Measurements from ENCODE around the gene WBP2NL. TPM values are rescaled to one million over a fixed set of nuclear protein-coding genes. Genes with fewer than 3 reads are reported as not detected.

WBP2NL gene
- total and polyA plus RNA-seq, 4 donors = 0.12 to 0.50 (median 0.25) TPM

- Histone ChIP-seq H3K4me1 (ENCODE audit: control insufficient read depth in 4 of 4, insufficient read depth in 4 of 4, low read length in 3 of 4) (peaks cover 5 to 41% (median 34%) of the 10 kb centered on the region in 4 donors), H3K27ac (ENCODE audit: low read depth in 1 of 2, low read length in 2 of 2) (peak overlapping the region in 1 of 2 donors; percentile 66), H3K27me3 (ENCODE audit: control insufficient read depth in 4 of 4, insufficient read depth in 4 of 4, low read length in 3 of 4) (no peaks in the 10 kb centered on the region), H3K36me3 (ENCODE audit: control insufficient read depth in 4 of 4, insufficient read depth in 3 of 4, low read depth in 1 of 4, low read length in 3 of 4) (peaks cover 2 to 29% (median 10%) of the 10 kb centered on the region in 4 donors), H3K4me3 (ENCODE audit: low read depth in 1 of 3, low read length in 3 of 3) (no peak overlapping the region), H3K9me3 (ENCODE audit: control insufficient read depth in 4 of 4, low read length in 3 of 4) (no peaks in the 10 kb centered on the region), H3K9ac (ENCODE audit: low read depth in 1 of 2, low read length in 2 of 2) (no peak overlapping the region)
- DNase-seq (ENCODE audit: low spot score) = no peak
- 77% methylated on average over 13 of the region's 13 CpGs for WGBS
- TF ChIP-seq HNF4G (IDR thresholded peaks at IDR 0.05) (no peak), HNF4A (conservative IDR thresholded peaks at IDR 0.05) (peak; percentile 29 to 53), GABPA (IDR thresholded peaks at IDR 0.05 in 1 of 2, conservative IDR thresholded peaks at IDR 0.05 in 1 of 2) (no peak), RXRA (IDR thresholded peaks at IDR 0.05) (no peak), JUND (IDR thresholded peaks at IDR 0.05) (no peak), REST (IDR thresholded peaks at IDR 0.05) (no peak)
- TF ChIP-seq, protein P1, sequence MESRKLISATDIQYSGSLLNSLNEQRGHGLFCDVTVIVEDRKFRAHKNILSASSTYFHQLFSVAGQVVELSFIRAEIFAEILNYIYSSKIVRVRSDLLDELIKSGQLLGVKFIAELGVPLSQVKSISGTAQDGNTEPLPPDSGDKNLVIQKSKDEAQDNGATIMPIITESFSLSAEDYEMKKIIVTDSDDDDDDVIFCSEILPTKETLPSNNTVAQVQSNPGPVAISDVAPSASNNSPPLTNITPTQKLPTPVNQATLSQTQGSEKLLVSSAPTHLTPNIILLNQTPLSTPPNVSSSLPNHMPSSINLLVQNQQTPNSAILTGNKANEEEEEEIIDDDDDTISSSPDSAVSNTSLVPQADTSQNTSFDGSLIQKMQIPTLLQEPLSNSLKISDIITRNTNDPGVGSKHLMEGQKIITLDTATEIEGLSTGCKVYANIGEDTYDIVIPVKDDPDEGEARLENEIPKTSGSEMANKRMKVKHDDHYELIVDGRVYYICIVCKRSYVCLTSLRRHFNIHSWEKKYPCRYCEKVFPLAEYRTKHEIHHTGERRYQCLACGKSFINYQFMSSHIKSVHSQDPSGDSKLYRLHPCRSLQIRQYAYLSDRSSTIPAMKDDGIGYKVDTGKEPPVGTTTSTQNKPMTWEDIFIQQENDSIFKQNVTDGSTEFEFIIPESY (IDR thresholded peaks at IDR 0.05) = no peak
Observed at GRCh38 chr22:42065438-42066125, 67.0 kb downstream of the WBP2NL start.

DNA sequence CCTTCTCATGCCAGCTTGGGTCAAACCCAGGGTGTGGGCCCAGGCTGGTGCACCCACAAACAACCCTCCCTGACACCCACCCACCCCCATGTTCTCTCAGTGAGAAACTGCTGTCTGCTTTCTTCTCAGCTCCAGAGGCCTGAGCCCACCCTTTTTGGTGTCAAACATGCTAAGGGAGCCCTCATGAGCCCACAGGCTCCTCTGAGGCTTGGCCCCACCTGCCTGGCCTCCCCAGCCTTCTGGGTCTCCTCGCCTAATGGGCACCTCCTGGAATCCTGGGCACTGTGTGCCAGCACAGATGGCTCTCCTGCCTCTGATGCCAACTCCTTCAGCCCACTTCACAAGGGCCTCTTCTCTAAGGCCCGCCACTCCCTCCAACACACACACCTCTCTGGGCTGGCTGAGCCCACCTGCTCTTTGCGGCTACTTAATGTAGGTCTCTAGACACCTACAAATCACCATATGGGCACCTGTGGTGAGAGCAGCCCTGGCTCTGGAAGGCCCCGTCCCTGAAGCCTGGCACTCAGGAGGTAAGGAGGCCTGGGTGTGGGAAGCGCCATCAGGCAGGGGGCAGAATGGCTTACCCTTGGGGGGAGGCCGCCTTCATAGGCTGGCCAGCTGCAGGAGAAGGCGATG is 67.7 kb downstream of the WBP2NL start:
- Histone ChIP-seq H3K27ac (ENCODE audit: low read depth in 1 of 2, low read length in 2 of 2) (no peak overlapping the region), H3K4me3 (ENCODE audit: low read depth in 1 of 3, low read length in 3 of 3) (no peak overlapping the region), H3K9me3 (ENCODE audit: control insufficient read depth in 4 of 4, low read length in 3 of 4) (no peaks in the 10 kb centered on the region), H3K4me1 (ENCODE audit: control insufficient read depth in 4 of 4, insufficient read depth in 4 of 4, low read length in 3 of 4) (peaks cover 5 to 46% (median 37%) of the 10 kb centered on the region in 4 donors), H3K27me3 (ENCODE audit: control insufficient read depth in 4 of 4, insufficient read depth in 4 of 4, low read length in 3 of 4) (no peaks in the 10 kb centered on the region), H3K36me3 (ENCODE audit: control insufficient read depth in 4 of 4, insufficient read depth in 3 of 4, low read depth in 1 of 4, low read length in 3 of 4) (peaks cover 1 to 24% (median 8%) of the 10 kb centered on the region in 4 donors), H3K9ac (ENCODE audit: low read depth in 1 of 2, low read length in 2 of 2) (no peak overlapping the region)
- DNase-seq (ENCODE audit: low spot score) = no peak
- 97% methylated on average over 7 of the region's 7 CpGs for WGBS
- TF ChIP-seq HNF4A (conservative IDR thresholded peaks at IDR 0.05) (no peak), HNF4G (IDR thresholded peaks at IDR 0.05) (no peak), JUND (IDR thresholded peaks at IDR 0.05) (no peak), FOXA1 (IDR thresholded peaks at IDR 0.05) (no peak), TAF1 (conservative IDR thresholded peaks at IDR 0.05) (no peak), EGR1 (IDR thresholded peaks at IDR 0.05; ENCODE audit: low read depth in 2 of 2) (no peak), FOXA2 (IDR thresholded peaks at IDR 0.05) (no peak), GABPA (IDR thresholded peaks at IDR 0.05 in 1 of 2, conservative IDR thresholded peaks at IDR 0.05 in 1 of 2) (no peak), REST (IDR thresholded peaks at IDR 0.05) (no peak), RAD21 (IDR thresholded peaks at IDR 0.05) (no peak), SP1 (IDR thresholded peaks at IDR 0.05) (no peak)
- TF ChIP-seq, protein P1 (IDR thresholded peaks at IDR 0.05) = no peak
- TF ChIP-seq, protein P2, sequence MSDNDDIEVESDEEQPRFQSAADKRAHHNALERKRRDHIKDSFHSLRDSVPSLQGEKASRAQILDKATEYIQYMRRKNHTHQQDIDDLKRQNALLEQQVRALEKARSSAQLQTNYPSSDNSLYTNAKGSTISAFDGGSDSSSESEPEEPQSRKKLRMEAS (IDR thresholded peaks at IDR 0.05) = no peak
- TF ChIP-seq, protein P3, sequence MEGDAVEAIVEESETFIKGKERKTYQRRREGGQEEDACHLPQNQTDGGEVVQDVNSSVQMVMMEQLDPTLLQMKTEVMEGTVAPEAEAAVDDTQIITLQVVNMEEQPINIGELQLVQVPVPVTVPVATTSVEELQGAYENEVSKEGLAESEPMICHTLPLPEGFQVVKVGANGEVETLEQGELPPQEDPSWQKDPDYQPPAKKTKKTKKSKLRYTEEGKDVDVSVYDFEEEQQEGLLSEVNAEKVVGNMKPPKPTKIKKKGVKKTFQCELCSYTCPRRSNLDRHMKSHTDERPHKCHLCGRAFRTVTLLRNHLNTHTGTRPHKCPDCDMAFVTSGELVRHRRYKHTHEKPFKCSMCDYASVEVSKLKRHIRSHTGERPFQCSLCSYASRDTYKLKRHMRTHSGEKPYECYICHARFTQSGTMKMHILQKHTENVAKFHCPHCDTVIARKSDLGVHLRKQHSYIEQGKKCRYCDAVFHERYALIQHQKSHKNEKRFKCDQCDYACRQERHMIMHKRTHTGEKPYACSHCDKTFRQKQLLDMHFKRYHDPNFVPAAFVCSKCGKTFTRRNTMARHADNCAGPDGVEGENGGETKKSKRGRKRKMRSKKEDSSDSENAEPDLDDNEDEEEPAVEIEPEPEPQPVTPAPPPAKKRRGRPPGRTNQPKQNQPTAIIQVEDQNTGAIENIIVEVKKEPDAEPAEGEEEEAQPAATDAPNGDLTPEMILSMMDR (IDR thresholded peaks at IDR 0.05; ENCODE audit: low read depth, low read length, missing input control) = no peak
- TF ChIP-seq, protein P4, sequence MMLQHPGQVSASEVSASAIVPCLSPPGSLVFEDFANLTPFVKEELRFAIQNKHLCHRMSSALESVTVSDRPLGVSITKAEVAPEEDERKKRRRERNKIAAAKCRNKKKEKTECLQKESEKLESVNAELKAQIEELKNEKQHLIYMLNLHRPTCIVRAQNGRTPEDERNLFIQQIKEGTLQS (IDR thresholded peaks at IDR 0.05) = no peak

Data from liver (tissue), 9 donors.